Astrocyte (in vitro differentiated cells and primary cell): ENCODE measurements around the gene CD63.

ENCODE experiments used
- EZH2 ChIP-seq: IDR thresholded peaks from 2 replicates; pipeline ENCODE4 v1.6.1; 2012; ENCODE audit warnings: mild to moderate bottlenecking, low read length, inconsistent platforms; ENCODE audit not compliant: insufficient read depth
- TF ChIP-seq, protein P1 (sequence below): IDR thresholded peaks from 2 replicates; pipeline ENCODE4 v1.5.1; 2011; ENCODE audit warnings: low read depth, mild to moderate bottlenecking, inconsistent platforms, low read length, moderate library complexity; ENCODE audit not compliant: insufficient read depth

DNA sequence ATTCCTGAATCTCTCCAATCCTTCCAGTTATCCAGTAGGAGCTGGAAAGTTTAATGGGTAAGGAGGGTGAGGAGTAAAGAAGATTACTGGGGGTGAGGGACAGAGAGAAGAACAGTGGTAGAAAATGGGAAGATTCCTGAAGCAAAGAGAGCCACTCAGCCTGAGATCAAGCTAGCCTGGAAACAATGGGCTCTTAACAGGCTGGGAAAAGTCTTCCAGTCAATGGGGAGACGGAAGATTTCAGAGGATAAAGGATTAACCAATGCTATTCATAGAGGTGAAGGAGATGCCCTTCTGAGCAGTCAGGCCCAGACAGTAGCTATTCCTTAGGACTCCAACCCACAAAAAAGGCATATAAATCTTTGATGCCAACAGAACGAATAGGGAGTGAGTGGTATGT, 28.9 kb upstream of the CD63 start:
- TF ChIP-seq, protein P1, sequence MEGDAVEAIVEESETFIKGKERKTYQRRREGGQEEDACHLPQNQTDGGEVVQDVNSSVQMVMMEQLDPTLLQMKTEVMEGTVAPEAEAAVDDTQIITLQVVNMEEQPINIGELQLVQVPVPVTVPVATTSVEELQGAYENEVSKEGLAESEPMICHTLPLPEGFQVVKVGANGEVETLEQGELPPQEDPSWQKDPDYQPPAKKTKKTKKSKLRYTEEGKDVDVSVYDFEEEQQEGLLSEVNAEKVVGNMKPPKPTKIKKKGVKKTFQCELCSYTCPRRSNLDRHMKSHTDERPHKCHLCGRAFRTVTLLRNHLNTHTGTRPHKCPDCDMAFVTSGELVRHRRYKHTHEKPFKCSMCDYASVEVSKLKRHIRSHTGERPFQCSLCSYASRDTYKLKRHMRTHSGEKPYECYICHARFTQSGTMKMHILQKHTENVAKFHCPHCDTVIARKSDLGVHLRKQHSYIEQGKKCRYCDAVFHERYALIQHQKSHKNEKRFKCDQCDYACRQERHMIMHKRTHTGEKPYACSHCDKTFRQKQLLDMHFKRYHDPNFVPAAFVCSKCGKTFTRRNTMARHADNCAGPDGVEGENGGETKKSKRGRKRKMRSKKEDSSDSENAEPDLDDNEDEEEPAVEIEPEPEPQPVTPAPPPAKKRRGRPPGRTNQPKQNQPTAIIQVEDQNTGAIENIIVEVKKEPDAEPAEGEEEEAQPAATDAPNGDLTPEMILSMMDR: no peak
- no peak for TF ChIP-seq EZH2
